ENCODE data around the gene PYGO2. TPM values are rescaled to one million over a fixed set of nuclear protein-coding genes. Genes with fewer than 3 reads are reported as not detected.

Gene PYGO2
- total RNA-seq, 2 experiments from 2014 or later: 30.3 to 32.8 TPM

DNA sequence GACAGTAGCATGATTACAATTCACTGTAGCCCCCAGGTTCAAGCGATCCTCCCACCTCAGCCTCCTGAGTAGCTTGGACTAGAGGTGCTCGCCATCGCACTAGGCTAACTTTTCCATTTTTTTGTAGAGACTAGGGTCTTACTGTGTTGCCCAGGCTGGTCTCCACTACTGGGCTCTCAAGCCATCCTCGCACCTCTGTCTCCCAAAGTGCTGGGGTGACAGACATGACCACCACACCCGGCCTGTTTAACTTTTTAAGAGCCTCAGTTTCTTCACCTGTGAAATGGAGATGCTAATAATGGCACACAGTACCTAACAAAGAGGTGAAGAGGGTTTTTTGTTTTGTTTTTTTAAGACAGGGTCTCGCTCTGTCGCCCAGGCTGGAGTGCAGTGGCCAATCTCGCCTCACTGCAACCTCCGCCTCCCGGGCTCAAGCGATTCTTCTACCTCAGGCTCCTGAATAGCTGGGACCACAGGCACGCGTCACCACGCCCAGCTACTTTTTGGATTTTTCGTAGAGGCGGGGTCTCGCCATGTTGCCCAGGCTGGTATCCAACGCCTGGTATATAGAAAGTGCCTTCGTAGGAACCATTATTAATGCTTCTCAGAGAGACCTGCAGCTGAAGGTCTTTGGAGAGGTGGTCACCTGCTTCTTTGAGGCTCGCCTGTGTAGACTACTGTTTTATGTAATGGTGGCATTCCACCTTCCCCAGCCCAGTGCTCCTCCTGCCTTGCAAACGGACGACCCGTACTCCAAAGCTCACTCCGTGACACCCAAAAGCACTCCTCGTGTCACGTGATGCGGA, 25.6 kb downstream of the PYGO2 start:
- H3K36me3 Mint-ChIP-seq (ENCODE audit: low read depth): peaks cover 23% of the 10 kb centered on the region
- H3K27ac ChIP-seq (ENCODE audit: low read depth in 1 of 2, low read length in 2 of 2): peak overlapping the region; percentile 98 to 100
- peak overlapping the region; percentile 90 for H3K4me3 Mint-ChIP-seq
- POLR2A ChIA-PET: interaction anchor here (0.6 to 3.0 kb wide), 32 partner anchors 9 to 1569 kb away, joined by 3 to 24 read pairs (median 4); partner anchors contain the start of genes ADAM15, ADAR, CKS1B and FLAD1
- H3K9me3 ChIP-seq (ENCODE audit: control insufficient read depth in 1 of 2, insufficient read depth in 1 of 2, low read length in 2 of 2): no peaks in the 10 kb centered on the region
- H3K4me1 Mint-ChIP-seq (ENCODE audit: low read depth): peaks cover 52% of the 10 kb centered on the region
- peak overlapping the region; percentile 98 for H3K27ac Mint-ChIP-seq
- H3K4me1 ChIP-seq (ENCODE audit: insufficient read depth, low read length): peaks cover 51% of the 10 kb centered on the region
- H3K27me3 ChIP-seq (ENCODE audit: control insufficient read depth in 1 of 2, insufficient read depth in 2 of 2, low read length in 2 of 2): no peaks in the 10 kb centered on the region
- peak overlapping the region; percentile 86 for H3K4me3 ChIP-seq (ENCODE audit: low read length)
- CTCF ChIA-PET: interaction anchor here (0.8 to 3.9 kb wide), 14 partner anchors 15 to 376 kb away, joined by 3 to 38 read pairs (median 4); partner anchors contain the start of genes CKS1B, FLAD1, PBXIP1 and PYGO2
- no peaks in the 10 kb centered on the region for H3K27me3 Mint-ChIP-seq
- no peak for ATAC-seq (ENCODE audit: poor library complexity)
- intact Hi-C loops (cut with DNase I, micrococcal nuclease): loop anchor here (2.0 kb wide), 4 partner anchors 39 to 377 kb away; partner anchors contain the start of genes CKS1B (in 1 of the 2) and UBE2Q1 (in 1 of the 2)
- TF ChIP-seq, protein P1, sequence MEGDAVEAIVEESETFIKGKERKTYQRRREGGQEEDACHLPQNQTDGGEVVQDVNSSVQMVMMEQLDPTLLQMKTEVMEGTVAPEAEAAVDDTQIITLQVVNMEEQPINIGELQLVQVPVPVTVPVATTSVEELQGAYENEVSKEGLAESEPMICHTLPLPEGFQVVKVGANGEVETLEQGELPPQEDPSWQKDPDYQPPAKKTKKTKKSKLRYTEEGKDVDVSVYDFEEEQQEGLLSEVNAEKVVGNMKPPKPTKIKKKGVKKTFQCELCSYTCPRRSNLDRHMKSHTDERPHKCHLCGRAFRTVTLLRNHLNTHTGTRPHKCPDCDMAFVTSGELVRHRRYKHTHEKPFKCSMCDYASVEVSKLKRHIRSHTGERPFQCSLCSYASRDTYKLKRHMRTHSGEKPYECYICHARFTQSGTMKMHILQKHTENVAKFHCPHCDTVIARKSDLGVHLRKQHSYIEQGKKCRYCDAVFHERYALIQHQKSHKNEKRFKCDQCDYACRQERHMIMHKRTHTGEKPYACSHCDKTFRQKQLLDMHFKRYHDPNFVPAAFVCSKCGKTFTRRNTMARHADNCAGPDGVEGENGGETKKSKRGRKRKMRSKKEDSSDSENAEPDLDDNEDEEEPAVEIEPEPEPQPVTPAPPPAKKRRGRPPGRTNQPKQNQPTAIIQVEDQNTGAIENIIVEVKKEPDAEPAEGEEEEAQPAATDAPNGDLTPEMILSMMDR (IDR thresholded peaks at IDR 0.05): no peak
- peaks cover 6% of the 10 kb centered on the region for H3K36me3 ChIP-seq (ENCODE audit: insufficient read depth, low read length)
- H3K9me3 Mint-ChIP-seq: no peaks in the 10 kb centered on the region
- DNase-seq: peak in 1 of 14 experiments; percentile 68

DNA sequence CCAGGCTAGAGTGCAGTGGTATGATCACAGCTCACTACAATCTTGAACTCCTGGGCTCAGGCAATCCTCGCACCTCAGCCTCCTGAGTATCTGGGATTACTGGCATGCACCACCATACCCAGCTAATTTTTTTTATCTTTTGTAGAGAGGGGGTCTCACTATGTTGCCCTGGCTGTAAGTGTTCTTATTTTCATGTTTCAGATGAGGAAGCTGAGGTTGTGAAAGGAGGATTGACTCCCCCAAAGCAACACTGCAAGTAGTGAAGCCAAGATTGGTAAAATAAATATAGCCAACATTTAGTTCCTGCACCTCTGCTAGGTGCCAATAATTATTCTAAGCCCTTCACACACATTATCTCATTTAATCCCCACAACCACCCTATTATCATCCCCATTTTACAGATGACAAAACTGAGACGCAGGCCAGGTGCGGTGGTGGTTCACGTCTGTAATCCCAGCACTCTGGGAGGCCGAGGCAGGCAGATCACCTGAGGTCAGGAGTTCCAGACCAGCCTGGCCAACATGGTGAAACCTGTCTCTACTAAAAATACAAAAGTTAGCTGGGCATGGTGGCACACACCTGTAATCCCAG, 27.1 kb downstream of the PYGO2 start:
- Histone ChIP-seq H3K4me1 (ENCODE audit: insufficient read depth, low read length) (peaks cover 37% of the 10 kb centered on the region), H3K27me3 (ENCODE audit: control insufficient read depth in 1 of 2, insufficient read depth in 2 of 2, low read length in 2 of 2) (no peaks in the 10 kb centered on the region), H3K4me3 (ENCODE audit: low read length) (no peak overlapping the region), H3K36me3 (ENCODE audit: insufficient read depth, low read length) (peaks cover 13% of the 10 kb centered on the region), H3K27ac (ENCODE audit: low read depth in 1 of 2, low read length in 2 of 2) (no peak overlapping the region), H3K9me3 (ENCODE audit: control insufficient read depth in 1 of 2, insufficient read depth in 1 of 2, low read length in 2 of 2) (no peaks in the 10 kb centered on the region)
- peaks cover 30% of the 10 kb centered on the region for H3K36me3 Mint-ChIP-seq (ENCODE audit: low read depth)
- DNase-seq: no peak
- no peaks in the 10 kb centered on the region for H3K27me3 Mint-ChIP-seq
- peak overlapping the region; percentile 98 for H3K27ac Mint-ChIP-seq
- peaks cover 41% of the 10 kb centered on the region for H3K4me1 Mint-ChIP-seq (ENCODE audit: low read depth)
- CTCF ChIA-PET: interaction anchor here (1.9 kb wide), 1 partner anchor 64 kb away, joined by 5 read pairs; no protein-coding TSS in a partner anchor
- peak overlapping the region; percentile 35 for H3K4me3 Mint-ChIP-seq
- no peaks in the 10 kb centered on the region for H3K9me3 Mint-ChIP-seq
- no peak for ATAC-seq (ENCODE audit: poor library complexity)
- intact Hi-C loops (cut with DNase I, micrococcal nuclease): no loop called here
- POLR2A ChIA-PET: interaction anchor here (1.5 kb wide), 1 partner anchor 117 kb away, joined by 3 read pairs; the partner anchor contains the start of gene ADAM15
- TF ChIP-seq, protein P1 (IDR thresholded peaks at IDR 0.05): no peak

DNA sequence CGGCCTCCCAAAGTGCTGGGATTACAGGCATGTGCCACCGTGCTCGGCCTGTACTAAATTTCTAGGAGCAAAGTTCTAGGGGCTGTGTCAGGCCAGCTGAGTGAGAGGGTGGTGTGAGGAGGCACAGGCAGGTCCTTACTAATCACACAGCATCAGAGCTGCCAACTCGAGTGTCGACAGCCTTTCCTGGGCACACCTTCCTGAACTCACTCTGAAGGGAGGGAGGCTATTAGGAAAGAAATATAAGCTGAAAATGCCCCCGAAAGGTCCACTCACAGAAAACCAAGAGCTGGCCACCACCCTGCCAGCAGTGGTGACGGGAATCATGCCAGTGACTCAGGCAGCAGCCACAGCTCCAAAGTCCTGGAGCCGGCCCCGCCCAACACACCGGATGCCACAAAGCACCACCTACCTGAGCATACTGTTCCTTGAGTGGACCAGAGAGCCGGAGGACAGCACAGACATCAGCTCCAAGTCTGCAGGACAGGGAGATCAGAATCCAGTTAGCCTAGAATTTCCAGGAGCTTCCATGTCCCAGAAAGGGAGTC, 29.6 kb downstream of the PYGO2 start:
- no peak overlapping the region for H3K4me3 Mint-ChIP-seq
- CTCF ChIA-PET: interaction anchor here (0.7 to 1.0 kb wide), 2 partner anchors 53 to 85 kb away, joined by 3 to 5 read pairs; no protein-coding TSS in a partner anchor

More for the DNA sequence above, 29.6 kb downstream of the PYGO2 start:
- no peak for DNase-seq
- intact Hi-C loops (cut with DNase I, micrococcal nuclease): no loop called here
- Mint-ChIP-seq H3K36me3 (ENCODE audit: low read depth) (peaks cover 43% of the 10 kb centered on the region), H3K4me1 (ENCODE audit: low read depth) (peaks cover 18% of the 10 kb centered on the region), H3K9me3 (no peaks in the 10 kb centered on the region), H3K27ac (no peak overlapping the region), H3K27me3 (no peaks in the 10 kb centered on the region)
- POLR2A ChIA-PET: no interaction called here
- ATAC-seq (ENCODE audit: poor library complexity): no peak
- no peak overlapping the region for H3K4me3 ChIP-seq (ENCODE audit: low read length)
- H3K4me1 ChIP-seq (ENCODE audit: insufficient read depth, low read length): peaks cover 17% of the 10 kb centered on the region
- no peak overlapping the region for H3K27ac ChIP-seq (ENCODE audit: low read depth in 1 of 2, low read length in 2 of 2)
- H3K36me3 ChIP-seq (ENCODE audit: insufficient read depth, low read length): peaks cover 33% of the 10 kb centered on the region
- no peaks in the 10 kb centered on the region for H3K9me3 ChIP-seq (ENCODE audit: control insufficient read depth in 1 of 2, insufficient read depth in 1 of 2, low read length in 2 of 2)
- H3K27me3 ChIP-seq (ENCODE audit: control insufficient read depth in 1 of 2, insufficient read depth in 2 of 2, low read length in 2 of 2): no peaks in the 10 kb centered on the region
- TF ChIP-seq, protein P1 (IDR thresholded peaks at IDR 0.05): no peak
